ENCODE data around the gene ERBB4.

DNA sequence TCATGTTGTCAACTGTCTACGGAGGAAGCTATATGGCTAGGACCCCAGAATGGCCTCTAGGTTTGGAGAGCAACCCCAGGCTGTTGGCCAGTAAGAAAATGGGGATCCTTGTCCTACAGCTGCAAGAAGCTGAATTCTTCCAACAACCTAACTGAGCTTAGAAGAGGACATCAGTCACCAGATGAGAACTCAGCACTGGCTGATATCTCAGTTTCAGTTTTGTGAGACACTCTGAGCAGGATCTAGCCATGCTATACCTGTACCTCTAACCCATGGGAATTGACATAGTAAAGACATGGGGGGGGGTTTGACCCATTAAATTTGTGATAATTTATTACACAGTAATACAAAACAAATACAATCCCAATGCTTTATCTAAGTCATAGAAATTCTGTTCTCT lies 312.5 kb downstream of the ERBB4 start:
- TF ChIP-seq, protein P1, sequence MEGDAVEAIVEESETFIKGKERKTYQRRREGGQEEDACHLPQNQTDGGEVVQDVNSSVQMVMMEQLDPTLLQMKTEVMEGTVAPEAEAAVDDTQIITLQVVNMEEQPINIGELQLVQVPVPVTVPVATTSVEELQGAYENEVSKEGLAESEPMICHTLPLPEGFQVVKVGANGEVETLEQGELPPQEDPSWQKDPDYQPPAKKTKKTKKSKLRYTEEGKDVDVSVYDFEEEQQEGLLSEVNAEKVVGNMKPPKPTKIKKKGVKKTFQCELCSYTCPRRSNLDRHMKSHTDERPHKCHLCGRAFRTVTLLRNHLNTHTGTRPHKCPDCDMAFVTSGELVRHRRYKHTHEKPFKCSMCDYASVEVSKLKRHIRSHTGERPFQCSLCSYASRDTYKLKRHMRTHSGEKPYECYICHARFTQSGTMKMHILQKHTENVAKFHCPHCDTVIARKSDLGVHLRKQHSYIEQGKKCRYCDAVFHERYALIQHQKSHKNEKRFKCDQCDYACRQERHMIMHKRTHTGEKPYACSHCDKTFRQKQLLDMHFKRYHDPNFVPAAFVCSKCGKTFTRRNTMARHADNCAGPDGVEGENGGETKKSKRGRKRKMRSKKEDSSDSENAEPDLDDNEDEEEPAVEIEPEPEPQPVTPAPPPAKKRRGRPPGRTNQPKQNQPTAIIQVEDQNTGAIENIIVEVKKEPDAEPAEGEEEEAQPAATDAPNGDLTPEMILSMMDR (conservative IDR thresholded peaks at IDR 0.05; ENCODE audit: low read depth, low read length): no peak
- TF ChIP-seq EZH2 (IDR thresholded peaks at IDR 0.05; ENCODE audit: borderline replicate concordance, low read depth, low read length, poor library complexity, severe bottlenecking): no peak
